Measurements from ENCODE around the gene FBXO31. TPM values are rescaled to one million over a fixed set of nuclear protein-coding genes. Genes with fewer than 3 reads are reported as not detected.
"Not testable (repeated sequence)": the region's sequence is repeated elsewhere in the genome, so short reads cannot be mapped to it uniquely, and the experiment has no call there.

Gene FBXO31
- total RNA-seq, 1 donor from 2014 or later: 44.6 TPM

GRCh38 chr16:87344931-87345631, 38.5 kb downstream of the FBXO31 start:
- ATAC-seq: no peak

GRCh38 chr16:87344165-87344930, 39.2 kb downstream of the FBXO31 start:
- DNase-seq (ENCODE audit: low spot score) (no peak), ATAC-seq (no peak)

More at GRCh38 chr16:87344931-87345631, 38.5 kb downstream of the FBXO31 start:
- no peak for DNase-seq (ENCODE audit: low spot score)

GRCh38 chr16:87343753-87344050, 39.9 kb downstream of the FBXO31 start:
- no peak for ATAC-seq
- DNase-seq (ENCODE audit: low spot score): no peak

- ATAC-seq (no peak), DNase-seq (ENCODE audit: low spot score) (no peak)
These were observed 40.4 kb downstream of the FBXO31 start for GRCh38 chr16:87342978-87343752.

- no peak for ATAC-seq
- no peak for DNase-seq (ENCODE audit: low spot score)
These were observed 41.1 kb downstream of the FBXO31 start for GRCh38 chr16:87342504-87342903.

- DNase-seq (ENCODE audit: low spot score): no peak
- ATAC-seq: no peak
These were observed 43.4 kb downstream of the FBXO31 start for GRCh38 chr16:87340198-87340597.

- not testable (repeated sequence) for ATAC-seq; DNase-seq (ENCODE audit: low spot score)
These were observed 43.9 kb downstream of the FBXO31 start for GRCh38 chr16:87339724-87340105.

- no peak for ATAC-seq
- DNase-seq (ENCODE audit: low spot score): no peak
These were observed 44.4 kb downstream of the FBXO31 start for GRCh38 chr16:87339086-87339723.

- ATAC-seq (no peak), DNase-seq (ENCODE audit: low spot score) (no peak)
These were observed 45.3 kb downstream of the FBXO31 start for GRCh38 chr16:87338155-87338765.

- no peak for ATAC-seq
- no peak for DNase-seq (ENCODE audit: low spot score)
These were observed 46.3 kb downstream of the FBXO31 start for GRCh38 chr16:87337262-87337771.

GRCh38 chr16:87336434-87337240, 46.9 kb downstream of the FBXO31 start:
- ATAC-seq (no peak), DNase-seq (ENCODE audit: low spot score) (no peak)

GRCh38 chr16:87335625-87336433, 47.7 kb downstream of the FBXO31 start:
- DNase-seq (ENCODE audit: low spot score) (no peak), ATAC-seq (no peak)

GRCh38 chr16:87334651-87335624, 48.6 kb downstream of the FBXO31 start:
- ATAC-seq (no peak), DNase-seq (ENCODE audit: low spot score) (no peak)

- DNase-seq (ENCODE audit: low spot score) (no peak), ATAC-seq (no peak)
These were observed 49.8 kb downstream of the FBXO31 start for GRCh38 chr16:87333581-87334331.

- ATAC-seq: no peak
- DNase-seq (ENCODE audit: low spot score): no peak
These were observed 50.5 kb downstream of the FBXO31 start for GRCh38 chr16:87333101-87333500.

GRCh38 chr16:87332150-87332549, 51.4 kb downstream of the FBXO31 start:
- DNase-seq (ENCODE audit: low spot score) (no peak), ATAC-seq (no peak)

GRCh38 chr16:87331241-87331801, 52.3 kb downstream of the FBXO31 start:
- no peak for ATAC-seq
- no peak for DNase-seq (ENCODE audit: low spot score)

Measured in left lobe of liver (tissue), 2 donors.